ENCODE data around the gene DIPK1C.

The DIPK1C gene

DNA sequence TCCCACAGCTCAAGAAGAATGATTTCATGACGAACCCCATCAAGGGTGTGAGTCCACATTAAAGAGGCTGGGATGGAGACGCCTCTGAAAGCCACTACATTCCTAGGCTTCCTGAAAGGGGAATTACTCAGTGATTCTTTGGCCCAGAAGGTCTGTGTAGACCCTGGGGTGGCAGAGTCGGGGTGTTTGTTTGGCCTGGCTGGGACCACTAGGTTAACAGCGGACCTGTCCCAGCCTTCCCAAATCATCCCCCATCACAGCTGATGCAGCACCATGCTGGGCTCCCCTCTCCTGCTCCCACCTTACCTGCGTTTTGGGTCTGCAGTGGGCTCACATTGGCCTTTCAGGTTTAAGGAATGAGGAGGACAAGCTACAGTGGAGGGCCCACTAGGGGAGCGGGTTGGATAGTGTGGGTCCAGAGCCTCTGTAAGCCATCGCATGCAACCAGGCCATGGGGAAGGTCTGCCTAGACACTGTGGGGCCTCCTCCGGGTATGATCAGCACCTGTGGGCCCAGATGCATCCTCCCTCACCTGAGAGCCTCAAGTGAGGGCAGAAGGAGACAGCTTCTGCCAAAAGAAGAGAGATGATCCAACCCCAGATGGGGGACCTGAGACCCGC lies 16.2 kb downstream of the DIPK1C start:
- no peak overlapping the region for H3K4me3 Mint-ChIP-seq
- DNase-seq (ENCODE audit: low spot score in 2 of 2): no peak
- H3K4me1 Mint-ChIP-seq: no peaks in the 10 kb centered on the region
- H3K9me3 Mint-ChIP-seq: no peaks in the 10 kb centered on the region
- peaks cover 33% of the 10 kb centered on the region for H3K27me3 Mint-ChIP-seq
- H3K36me3 Mint-ChIP-seq (ENCODE audit: insufficient read depth): no peaks in the 10 kb centered on the region
- H3K27ac Mint-ChIP-seq (ENCODE audit: low read depth): no peak overlapping the region
- ATAC-seq (replicated peaks; ENCODE audit: extremely low read depth, poor library complexity, severe bottlenecking): no peak

DNA sequence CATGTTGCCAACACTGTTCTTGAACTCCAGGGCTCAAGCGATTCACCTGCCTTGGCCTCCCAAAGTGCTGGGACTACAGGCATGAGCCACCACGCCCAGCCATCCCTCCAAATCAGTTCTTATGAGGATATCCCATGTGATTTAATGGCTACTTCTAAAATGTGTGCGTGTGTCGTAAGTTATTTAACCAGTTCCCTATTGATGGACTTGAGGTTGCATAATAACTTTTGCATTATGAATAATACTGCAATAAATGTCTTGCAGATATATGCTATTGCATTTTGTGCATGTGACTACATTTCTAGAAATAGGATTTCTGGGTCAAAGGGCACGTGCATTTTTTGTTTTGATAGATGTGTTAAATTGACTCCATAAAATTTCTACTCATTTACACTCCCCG lies 19.0 kb downstream of the DIPK1C start:
- H3K27me3 Mint-ChIP-seq: peaks cover 11% of the 10 kb centered on the region
- no peaks in the 10 kb centered on the region for H3K9me3 Mint-ChIP-seq
- H3K4me1 Mint-ChIP-seq: no peaks in the 10 kb centered on the region
- ATAC-seq (replicated peaks; ENCODE audit: extremely low read depth, poor library complexity, severe bottlenecking) (no peak), DNase-seq (ENCODE audit: low spot score in 2 of 2) (no peak)
- H3K36me3 Mint-ChIP-seq (ENCODE audit: insufficient read depth): no peaks in the 10 kb centered on the region
- H3K4me3 Mint-ChIP-seq: no peak overlapping the region
- H3K27ac Mint-ChIP-seq (ENCODE audit: low read depth): no peak overlapping the region

DNA sequence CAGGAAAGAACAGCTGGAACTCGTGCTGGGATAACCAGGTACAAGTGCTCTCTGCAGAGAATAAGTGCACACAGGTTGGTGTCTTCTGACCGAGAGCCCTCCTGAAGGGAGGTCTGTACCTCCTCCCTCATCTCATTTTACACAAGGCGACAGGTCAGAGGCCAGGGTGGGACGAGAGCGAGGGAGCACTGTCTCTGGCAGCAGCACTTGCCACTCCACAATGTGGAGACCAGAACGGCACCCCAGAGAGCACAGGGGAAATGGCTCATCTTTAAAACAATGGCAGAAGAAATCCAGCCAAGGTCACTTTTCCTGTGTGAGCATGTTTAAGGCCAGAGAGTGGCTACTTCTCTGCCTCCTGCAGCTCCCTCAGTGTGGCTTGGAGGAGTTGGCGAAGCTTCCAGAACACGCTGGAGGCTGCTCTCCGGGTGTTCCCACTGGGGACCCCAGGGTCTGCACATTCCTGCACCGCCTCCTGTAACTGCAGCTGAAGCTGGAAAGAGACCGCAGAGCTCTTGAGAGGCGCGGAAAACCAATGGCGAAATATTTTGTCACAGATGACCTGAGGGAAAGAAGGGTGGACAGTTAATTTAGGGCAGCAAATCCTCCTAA lies 20.8 kb downstream of the DIPK1C start:
- no peak for DNase-seq (ENCODE audit: low spot score in 2 of 2)
- no peaks in the 10 kb centered on the region for H3K9me3 Mint-ChIP-seq
- no peaks in the 10 kb centered on the region for H3K36me3 Mint-ChIP-seq (ENCODE audit: insufficient read depth)
- ATAC-seq (replicated peaks; ENCODE audit: extremely low read depth, poor library complexity, severe bottlenecking): no peak
- no peak overlapping the region for H3K4me3 Mint-ChIP-seq
- no peaks in the 10 kb centered on the region for H3K4me1 Mint-ChIP-seq
- H3K27ac Mint-ChIP-seq (ENCODE audit: low read depth): no peak overlapping the region
- H3K27me3 Mint-ChIP-seq: peaks cover 16% of the 10 kb centered on the region

DNA sequence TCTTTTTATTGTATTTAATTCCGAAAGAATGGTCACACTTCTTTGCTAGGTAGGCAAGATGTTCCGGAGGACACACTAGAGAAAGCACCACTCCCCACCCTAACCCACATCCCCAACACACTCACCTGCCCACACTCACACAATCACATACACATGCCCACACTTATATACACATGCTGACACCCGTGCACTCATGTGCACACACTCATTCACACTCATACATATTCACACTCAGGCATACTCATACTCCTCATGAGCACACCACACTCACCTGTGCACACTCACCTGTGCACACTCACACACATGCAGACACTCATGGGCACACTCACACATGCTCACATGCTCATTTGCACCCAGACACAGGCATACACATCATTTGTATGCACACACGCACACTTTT lies 21.4 kb downstream of the DIPK1C start:
- no peaks in the 10 kb centered on the region for H3K9me3 Mint-ChIP-seq
- H3K27ac Mint-ChIP-seq (ENCODE audit: low read depth): no peak overlapping the region
- no peaks in the 10 kb centered on the region for H3K4me1 Mint-ChIP-seq
- peaks cover 16% of the 10 kb centered on the region for H3K27me3 Mint-ChIP-seq
- DNase-seq (ENCODE audit: low spot score in 2 of 2): no peak
- no peaks in the 10 kb centered on the region for H3K36me3 Mint-ChIP-seq (ENCODE audit: insufficient read depth)
- no peak overlapping the region for H3K4me3 Mint-ChIP-seq
- ATAC-seq (replicated peaks; ENCODE audit: extremely low read depth, poor library complexity, severe bottlenecking): no peak

DNA sequence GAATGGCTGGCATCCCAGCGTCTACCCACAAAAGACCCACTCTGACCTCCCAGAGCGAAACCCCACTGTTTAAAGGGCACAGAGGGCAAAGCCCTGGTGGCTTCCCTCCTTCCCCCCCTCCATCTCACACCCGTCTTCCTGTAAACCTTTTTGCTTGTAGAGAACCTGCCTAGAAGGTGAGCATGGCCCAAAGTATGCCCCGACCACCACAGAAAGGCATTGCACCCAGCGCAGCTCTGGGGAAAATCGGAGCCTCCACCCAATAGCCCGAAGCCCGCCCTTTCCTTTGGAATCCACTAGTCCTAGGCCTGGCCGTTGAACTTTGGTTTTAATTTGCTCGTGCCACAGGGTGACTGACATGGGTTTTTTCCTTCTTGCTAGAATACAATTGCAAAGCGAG lies 22.6 kb downstream of the DIPK1C start:
- Mint-ChIP-seq H3K4me3 (no peak overlapping the region), H3K9me3 (no peaks in the 10 kb centered on the region), H3K4me1 (no peaks in the 10 kb centered on the region), H3K27me3 (peaks cover 18% of the 10 kb centered on the region), H3K27ac (ENCODE audit: low read depth) (no peak overlapping the region), H3K36me3 (ENCODE audit: insufficient read depth) (no peaks in the 10 kb centered on the region)
- DNase-seq (ENCODE audit: low spot score in 2 of 2) (no peak), ATAC-seq (replicated peaks; ENCODE audit: extremely low read depth, poor library complexity, severe bottlenecking) (no peak)

DNA sequence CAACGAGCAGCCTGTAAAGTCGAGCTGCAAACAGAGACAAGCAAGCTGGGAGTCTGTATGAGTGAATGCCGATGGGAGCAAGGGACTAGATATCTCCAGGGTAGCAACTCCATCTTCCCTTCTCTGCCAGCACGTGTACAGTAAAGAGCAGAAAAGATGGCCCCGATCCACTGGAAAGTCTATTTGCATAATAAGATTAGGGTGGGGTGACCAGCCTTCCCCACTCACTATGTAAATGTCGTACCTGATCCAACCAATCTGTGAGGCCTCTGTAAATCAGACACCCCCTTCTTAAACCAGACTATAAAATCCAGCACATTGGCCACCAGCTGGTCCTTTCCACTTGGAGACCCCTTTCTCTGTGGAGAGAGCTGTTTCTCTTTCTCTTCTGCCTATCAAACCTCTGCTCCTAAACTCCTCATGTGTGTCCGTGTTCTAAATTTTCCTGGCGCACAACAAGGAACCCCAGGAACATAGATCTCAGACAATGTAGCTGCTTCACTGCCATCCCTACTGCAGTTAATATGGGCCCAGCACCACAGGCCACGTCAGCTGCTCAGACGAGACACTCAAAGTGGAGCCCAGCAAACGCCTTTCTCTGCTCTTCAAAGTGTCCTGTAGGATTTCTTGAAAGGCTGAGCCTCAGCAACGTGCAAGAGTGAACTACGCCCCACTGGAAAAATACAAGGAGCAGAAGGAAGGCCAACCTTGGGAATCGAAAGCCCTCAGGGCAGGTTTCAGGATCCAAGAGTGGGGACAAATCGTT lies 26.1 kb downstream of the DIPK1C start:
- Mint-ChIP-seq H3K4me1 (no peaks in the 10 kb centered on the region), H3K4me3 (no peak overlapping the region), H3K9me3 (no peaks in the 10 kb centered on the region), H3K27me3 (peaks cover 25% of the 10 kb centered on the region), H3K36me3 (ENCODE audit: insufficient read depth) (no peaks in the 10 kb centered on the region), H3K27ac (ENCODE audit: low read depth) (no peak overlapping the region)
- DNase-seq (ENCODE audit: low spot score in 2 of 2) (no peak), ATAC-seq (replicated peaks; ENCODE audit: extremely low read depth, poor library complexity, severe bottlenecking) (no peak)

DNA sequence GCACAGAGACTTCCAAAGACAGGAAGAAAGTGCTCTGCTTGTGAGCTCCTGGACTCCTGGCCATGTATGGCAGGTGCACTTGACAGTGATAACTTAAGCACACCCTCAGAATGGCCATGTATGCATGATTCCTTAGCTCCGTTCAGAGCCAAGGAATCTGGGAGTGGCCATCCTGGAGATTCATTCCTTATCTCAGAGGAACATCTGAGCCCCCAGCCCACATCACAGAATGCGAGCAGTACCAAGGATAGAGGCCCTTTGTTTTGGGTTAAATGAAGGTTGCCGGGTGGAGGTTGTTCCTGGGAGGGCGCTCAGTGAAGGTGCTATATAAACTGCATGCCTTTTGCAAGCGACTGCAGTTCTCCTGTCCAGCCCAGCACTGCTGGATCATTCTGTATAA lies 26.9 kb downstream of the DIPK1C start:
- Mint-ChIP-seq H3K4me1 (no peaks in the 10 kb centered on the region), H3K36me3 (ENCODE audit: insufficient read depth) (no peaks in the 10 kb centered on the region), H3K4me3 (no peak overlapping the region), H3K27me3 (peaks cover 25% of the 10 kb centered on the region), H3K9me3 (no peaks in the 10 kb centered on the region), H3K27ac (ENCODE audit: low read depth) (no peak overlapping the region)
- no peak for DNase-seq (ENCODE audit: low spot score in 2 of 2)
- no peak for ATAC-seq (replicated peaks; ENCODE audit: extremely low read depth, poor library complexity, severe bottlenecking)

DNA sequence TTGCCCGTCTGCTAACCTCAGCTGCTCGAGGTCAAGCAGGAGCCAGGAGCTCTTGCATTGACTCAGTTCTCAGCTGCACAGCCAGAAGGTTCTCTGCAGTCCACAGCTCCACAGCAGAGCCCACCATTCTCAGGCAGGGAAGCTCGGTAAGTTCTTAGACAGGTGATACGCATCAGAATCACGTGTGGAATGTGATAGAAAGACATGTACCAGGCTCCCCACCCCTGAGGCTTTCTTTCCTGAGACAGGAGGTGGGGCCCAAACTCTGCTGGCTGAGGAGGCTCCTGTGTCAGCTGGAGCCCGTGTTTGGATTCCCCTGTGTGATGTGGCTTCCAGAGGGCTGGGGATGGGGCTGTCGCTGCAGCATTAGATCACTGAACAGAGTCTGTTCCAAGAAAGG lies 28.0 kb downstream of the DIPK1C start:
- no peak for ATAC-seq (replicated peaks; ENCODE audit: extremely low read depth, poor library complexity, severe bottlenecking)

DNA sequence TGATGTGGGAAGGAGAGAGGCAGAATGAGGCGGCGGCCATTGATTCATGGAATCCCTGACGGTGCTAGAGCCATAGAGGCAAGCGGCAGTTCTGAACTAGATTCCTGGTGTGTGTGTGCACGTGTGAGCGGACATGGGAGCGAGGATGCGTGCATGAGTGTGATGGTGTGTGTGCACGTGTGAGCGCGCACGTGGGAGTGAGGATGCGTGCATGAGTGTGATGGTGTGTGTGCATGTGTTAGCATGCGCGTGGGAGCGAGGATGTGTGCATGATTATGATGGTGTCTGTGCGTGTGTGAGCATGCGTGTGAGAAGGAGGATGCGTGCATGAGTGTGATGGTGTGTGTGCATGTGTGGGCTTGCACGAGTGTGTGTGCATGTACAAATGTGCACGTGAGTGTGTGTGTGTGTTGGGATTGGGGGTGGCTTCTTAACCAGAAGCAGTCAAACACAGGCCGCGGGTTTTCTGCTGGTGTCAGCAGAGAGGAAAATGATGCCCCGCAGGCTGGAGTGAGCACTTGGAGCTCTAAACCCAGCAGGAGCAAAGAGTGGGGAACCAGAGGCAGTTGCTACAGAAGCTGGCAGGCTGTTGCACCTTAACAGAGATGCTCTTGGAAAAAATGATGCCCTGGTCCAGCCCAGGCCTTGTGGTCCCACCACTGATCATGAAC lies 29.5 kb downstream of the DIPK1C start:
- H3K4me3 Mint-ChIP-seq: no peak overlapping the region

More for the DNA sequence above, 28.0 kb downstream of the DIPK1C start:
- Mint-ChIP-seq H3K27ac (ENCODE audit: low read depth) (no peak overlapping the region), H3K36me3 (ENCODE audit: insufficient read depth) (no peaks in the 10 kb centered on the region), H3K4me1 (no peaks in the 10 kb centered on the region), H3K27me3 (peaks cover 25% of the 10 kb centered on the region), H3K9me3 (no peaks in the 10 kb centered on the region), H3K4me3 (no peak overlapping the region)
- no peak for DNase-seq (ENCODE audit: low spot score in 2 of 2)

DNA sequence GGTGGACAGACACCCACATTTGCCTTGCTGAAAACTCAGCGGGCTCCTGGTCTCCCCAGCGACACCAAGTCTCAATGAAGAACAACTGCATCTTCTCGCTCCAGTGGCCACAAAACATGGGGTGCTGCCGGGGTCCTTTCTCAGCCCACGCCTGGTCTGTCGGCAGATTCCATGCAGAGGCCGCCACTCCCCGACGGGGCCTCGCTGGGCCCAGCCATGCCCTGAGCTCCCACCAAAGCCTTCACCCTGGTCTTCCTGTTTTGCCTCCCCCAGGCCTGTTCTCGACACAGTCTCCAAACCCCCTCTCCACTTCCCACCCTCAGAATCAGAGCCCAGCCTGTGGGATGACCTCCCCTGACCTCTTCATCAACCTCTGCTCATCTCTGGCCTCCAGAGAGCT lies 31.2 kb downstream of the DIPK1C start:
- Mint-ChIP-seq H3K27me3 (peaks cover 14% of the 10 kb centered on the region), H3K4me3 (no peak overlapping the region), H3K4me1 (no peaks in the 10 kb centered on the region), H3K9me3 (no peaks in the 10 kb centered on the region), H3K27ac (ENCODE audit: low read depth) (no peak overlapping the region), H3K36me3 (ENCODE audit: insufficient read depth) (no peaks in the 10 kb centered on the region)
- no peak for ATAC-seq (replicated peaks; ENCODE audit: extremely low read depth, poor library complexity, severe bottlenecking)
- no peak for DNase-seq (ENCODE audit: low spot score in 2 of 2)

More for the DNA sequence above, 29.5 kb downstream of the DIPK1C start:
- Mint-ChIP-seq H3K27me3 (peaks cover 16% of the 10 kb centered on the region), H3K9me3 (no peaks in the 10 kb centered on the region), H3K4me1 (no peaks in the 10 kb centered on the region), H3K36me3 (ENCODE audit: insufficient read depth) (no peaks in the 10 kb centered on the region), H3K27ac (ENCODE audit: low read depth) (no peak overlapping the region)
- DNase-seq (ENCODE audit: low spot score in 2 of 2) (no peak), ATAC-seq (replicated peaks; ENCODE audit: extremely low read depth, poor library complexity, severe bottlenecking) (no peak)

DNA sequence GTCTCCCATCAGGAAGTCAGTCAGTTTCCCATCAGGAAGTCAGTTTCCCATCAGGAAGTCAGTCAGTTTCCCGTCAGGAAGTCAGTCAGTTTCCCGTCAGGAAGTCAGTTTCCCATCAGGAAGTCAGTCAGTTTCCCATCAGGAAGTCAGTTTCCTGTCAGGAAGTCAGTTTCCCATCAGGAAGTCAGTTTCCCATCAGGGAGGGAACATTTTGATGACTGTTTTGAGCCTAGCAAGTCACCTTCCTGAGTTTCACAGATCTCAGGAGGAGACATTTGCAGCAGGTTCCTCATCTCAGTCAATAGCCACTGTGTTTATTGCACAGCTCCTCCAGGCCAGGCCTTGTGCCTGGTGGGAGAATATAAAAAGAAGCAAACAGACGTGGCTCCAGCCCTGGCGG lies 31.9 kb downstream of the DIPK1C start:
- H3K9me3 Mint-ChIP-seq: no peaks in the 10 kb centered on the region
- no peaks in the 10 kb centered on the region for H3K36me3 Mint-ChIP-seq (ENCODE audit: insufficient read depth)
- no peak overlapping the region for H3K4me3 Mint-ChIP-seq
- peaks cover 21% of the 10 kb centered on the region for H3K27me3 Mint-ChIP-seq
- no peak overlapping the region for H3K27ac Mint-ChIP-seq (ENCODE audit: low read depth)
- H3K4me1 Mint-ChIP-seq: no peaks in the 10 kb centered on the region
- DNase-seq (ENCODE audit: low spot score in 2 of 2): no peak
- no peak for ATAC-seq (replicated peaks; ENCODE audit: extremely low read depth, poor library complexity, severe bottlenecking)

DNA sequence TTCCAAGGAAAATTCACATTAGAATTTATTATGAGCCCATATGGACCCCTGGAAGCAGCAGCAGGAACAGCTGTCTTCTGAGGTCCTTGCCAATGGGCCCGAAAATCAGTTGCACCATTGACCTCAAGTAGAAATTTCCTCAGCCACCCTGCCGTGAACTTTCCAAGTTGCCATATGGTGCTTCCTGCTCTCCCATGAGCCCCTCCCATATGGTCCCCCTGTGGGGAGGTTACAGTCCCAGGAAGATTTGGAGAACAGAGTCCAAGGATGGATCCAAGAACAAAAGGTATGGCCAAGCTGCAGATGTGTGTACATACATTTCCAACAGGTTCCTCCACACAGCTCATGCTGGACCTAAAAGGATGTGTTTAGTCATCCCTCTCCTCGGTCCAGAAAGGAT lies 34.6 kb downstream of the DIPK1C start:
- Mint-ChIP-seq H3K9me3 (no peaks in the 10 kb centered on the region), H3K36me3 (ENCODE audit: insufficient read depth) (peaks cover 3% of the 10 kb centered on the region), H3K27me3 (peaks cover 34% of the 10 kb centered on the region), H3K4me3 (no peak overlapping the region), H3K27ac (ENCODE audit: low read depth) (no peak overlapping the region), H3K4me1 (no peaks in the 10 kb centered on the region)
- ATAC-seq (replicated peaks; ENCODE audit: extremely low read depth, poor library complexity, severe bottlenecking): no peak
- DNase-seq (ENCODE audit: low spot score in 2 of 2): no peak

DNA sequence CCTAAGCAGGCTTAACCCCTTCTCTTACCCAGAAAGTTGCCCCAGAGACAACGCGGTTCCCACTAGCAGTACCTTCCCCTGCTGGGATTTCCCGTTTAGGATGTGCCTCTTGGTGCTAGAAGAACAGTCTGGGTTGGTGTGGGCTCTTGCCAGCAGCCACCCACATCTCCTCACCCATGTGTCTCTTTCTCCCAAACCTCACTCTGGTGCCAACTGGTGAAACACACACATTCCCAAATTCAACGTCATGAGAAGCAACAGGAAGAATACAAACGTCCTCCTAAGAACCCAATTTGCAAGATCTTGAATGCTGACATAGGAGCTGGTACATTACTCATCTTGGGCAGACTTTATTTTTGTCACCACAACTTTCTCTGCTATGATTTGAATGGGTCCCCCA lies 36.2 kb downstream of the DIPK1C start:
- Mint-ChIP-seq H3K27ac (ENCODE audit: low read depth) (no peak overlapping the region), H3K27me3 (peaks cover 45% of the 10 kb centered on the region), H3K9me3 (no peaks in the 10 kb centered on the region), H3K4me3 (no peak overlapping the region), H3K4me1 (no peaks in the 10 kb centered on the region), H3K36me3 (ENCODE audit: insufficient read depth) (peaks cover 3% of the 10 kb centered on the region)
- DNase-seq (ENCODE audit: low spot score in 2 of 2) (no peak), ATAC-seq (replicated peaks; ENCODE audit: extremely low read depth, poor library complexity, severe bottlenecking) (no peak)

Measured in central memory CD8-positive, alpha-beta T cell (primary cell).